Activated CD4-positive, alpha-beta T cell treated with anti-CD3 and anti-CD28 coated beads, Interleukin-2, Interleukin-4, amounts not matched to agents 100 ng/mL and 50 ng/mL, durations not matched to agents 16 hours and 8 hours (primary cell): ENCODE data around the gene LYPD3.
"Not testable (repeated sequence)": the region's sequence is repeated elsewhere in the genome, so short reads cannot be mapped to it uniquely, and the experiment has no call there.

Experiments
- DNase-seq: peaks from one replicate; pipeline ENCODE4 v3.0.0-alpha.2; 2020; ENCODE audit warnings: low spot score

Gene LYPD3

DNA sequence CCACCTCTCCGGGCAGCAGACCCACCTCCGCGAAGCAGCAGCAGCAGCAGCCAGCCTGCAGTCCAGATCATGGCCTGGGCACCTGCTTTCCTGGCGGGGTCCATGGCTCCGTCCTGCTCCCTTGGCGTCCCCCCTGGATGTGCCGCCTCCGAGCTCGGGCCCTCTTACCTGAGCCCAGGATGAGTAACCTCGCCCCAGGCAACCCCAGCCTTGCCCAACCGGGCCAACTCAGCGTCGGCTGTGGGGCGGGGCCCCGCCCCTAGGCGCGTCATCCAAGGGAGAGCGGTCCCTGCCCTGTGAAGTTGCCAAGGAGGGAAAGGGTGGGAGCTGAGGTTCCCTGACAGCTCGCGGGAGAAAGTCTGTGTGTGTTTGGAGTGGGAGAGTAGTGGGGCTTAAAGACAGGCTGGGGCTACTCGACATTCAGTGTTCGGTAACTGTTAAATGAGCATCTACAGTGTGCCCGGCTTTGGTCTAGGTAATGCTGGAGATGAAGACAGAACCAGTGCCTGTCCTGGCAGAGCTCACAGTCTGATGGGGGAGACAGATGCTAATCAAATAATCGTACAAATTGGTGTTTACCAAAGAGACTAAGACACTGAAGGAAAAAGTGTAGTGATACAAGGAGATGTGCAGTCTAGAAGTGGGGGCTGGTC is at the start of gene LYPD3:
LYPD3 (minus strand) TSS at position 141 of the 653 bp plus-strand sequence; CDS start at position 104, 37 bp downstream.
- no peak for DNase-seq

DNA sequence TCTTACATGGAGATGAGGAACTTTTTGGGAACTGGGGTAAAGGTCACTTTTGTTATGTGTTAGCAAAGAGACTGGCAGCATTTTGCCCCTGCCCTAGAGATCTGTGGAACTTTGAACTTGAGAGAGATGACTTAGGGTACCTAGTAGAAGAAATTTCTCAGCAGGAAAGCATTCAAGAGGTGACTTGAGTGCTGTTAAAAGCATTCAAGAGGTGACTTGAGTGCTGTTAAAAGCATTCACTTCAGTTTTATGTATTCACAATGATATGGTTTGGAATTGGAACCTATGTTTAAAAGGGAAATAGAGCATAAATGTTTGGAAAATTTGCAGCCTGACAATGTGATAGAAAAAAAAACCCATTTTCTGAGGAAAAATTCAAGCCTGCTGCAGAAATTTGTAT is 47.0 kb upstream of the LYPD3 start:
- not testable (repeated sequence) for DNase-seq

DNA sequence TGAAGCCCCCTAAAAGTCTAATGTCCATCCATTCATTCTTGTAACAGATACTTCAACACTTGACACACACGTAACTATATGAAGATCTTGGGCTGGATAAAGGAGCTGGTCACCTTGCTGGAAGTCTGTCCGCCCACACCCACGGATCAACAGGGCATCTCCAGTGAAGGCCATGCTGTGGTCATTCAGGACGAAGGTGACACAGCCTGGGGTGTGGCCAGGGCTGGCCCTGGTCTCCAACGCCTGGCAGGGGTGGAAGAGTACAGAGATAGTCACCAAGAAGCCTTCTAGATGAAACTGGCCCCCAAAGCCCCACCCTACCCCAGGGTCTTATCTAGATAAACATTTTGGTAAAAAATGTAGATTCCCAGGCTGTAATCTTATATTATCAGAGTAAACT is 45.9 kb upstream of the LYPD3 start:
- no peak for DNase-seq

DNA sequence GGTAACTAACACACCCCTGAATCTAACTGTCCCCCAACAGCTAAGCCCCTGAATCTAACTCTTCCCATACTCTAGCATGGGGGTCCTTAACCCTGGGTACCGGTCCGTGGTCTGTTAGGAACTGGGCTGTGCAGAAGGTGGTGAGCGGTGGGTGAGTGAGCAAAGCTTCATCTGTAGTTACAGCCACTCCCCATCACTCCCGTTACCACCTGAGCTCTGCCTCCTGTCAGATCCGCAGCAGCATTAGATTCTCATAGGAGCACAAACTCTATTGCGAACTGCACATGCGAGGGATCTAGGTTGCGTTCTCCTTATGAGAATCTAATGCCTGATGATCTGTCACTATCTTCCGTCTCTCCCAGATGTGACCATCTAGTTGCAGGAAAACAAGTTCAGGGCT is 45.3 kb upstream of the LYPD3 start:
- DNase-seq = no peak

DNA sequence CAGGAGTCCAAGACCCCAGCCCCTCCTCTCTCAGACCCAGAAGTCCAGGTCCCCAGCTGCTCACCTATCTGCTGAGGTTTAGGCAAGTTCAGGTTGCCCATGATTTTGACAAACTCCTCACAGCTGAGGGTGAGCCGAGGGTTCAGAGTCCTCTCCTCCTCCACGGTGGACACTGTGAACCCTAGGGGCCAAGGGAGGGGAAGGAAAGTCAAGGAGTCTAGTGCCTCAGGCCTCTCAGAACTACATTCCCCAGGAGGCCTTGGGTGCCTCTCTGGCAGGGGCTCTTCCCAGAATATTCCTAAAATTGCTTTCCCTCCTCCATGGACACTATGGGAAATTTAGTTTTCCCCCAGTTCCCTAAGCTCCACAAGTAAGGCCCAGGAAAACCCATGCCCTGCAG is 42.5 kb upstream of the LYPD3 start:
- no peak for DNase-seq

DNA sequence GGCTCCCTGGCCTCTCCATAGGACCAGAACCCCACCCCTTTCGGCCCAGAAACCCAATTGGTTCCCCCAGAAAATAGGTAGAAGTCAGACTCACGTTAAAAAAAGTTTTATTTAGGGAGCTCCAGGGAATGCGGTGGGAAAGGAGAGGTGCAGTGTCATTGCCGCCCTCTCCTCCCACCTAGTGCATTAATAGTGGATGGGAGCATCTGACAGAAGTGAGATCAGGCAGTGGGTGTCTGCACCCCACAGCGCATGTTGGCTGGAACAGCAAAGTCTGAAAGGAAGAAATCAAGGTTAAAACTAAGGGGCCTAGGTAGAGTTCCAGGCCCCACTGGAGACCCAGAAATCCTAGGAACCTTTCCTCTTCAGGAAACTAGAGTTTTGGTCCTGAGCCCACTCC is 41.2 kb upstream of the LYPD3 start:
- no peak for DNase-seq

DNA sequence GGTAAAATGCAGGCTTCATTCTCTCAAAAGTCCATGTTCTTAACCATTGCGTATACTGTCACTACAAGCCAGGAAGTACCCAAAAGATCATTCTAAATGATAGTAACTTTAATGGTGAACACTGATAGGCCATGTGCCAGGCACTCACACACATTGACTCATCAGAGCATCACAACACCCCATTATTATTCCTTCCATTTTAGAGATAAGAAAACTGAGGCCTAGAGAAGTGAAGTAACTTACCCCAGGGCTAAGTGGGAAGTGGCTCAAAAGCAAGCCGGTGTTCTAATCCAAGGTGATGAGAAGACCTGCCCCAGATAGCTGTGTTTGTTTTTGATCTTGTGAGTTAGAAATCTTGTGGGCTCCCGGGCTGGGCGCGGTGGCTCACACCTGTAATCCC is 40.5 kb upstream of the LYPD3 start:
- DNase-seq = no peak

DNA sequence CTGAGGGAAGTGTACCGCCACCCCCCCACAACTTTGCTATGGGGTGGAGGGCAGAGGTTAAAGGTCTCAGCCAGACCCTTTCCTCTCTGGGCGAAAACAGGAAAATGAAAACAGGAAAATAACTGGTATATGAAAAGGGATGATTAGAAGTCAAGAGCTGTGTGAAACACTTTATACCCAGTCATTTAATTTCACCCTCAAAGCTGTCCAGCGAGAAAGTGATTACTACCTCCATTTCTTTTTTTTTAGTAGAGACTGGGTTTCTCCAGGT is 39.7 kb upstream of the LYPD3 start:
- DNase-seq = no peak

DNA sequence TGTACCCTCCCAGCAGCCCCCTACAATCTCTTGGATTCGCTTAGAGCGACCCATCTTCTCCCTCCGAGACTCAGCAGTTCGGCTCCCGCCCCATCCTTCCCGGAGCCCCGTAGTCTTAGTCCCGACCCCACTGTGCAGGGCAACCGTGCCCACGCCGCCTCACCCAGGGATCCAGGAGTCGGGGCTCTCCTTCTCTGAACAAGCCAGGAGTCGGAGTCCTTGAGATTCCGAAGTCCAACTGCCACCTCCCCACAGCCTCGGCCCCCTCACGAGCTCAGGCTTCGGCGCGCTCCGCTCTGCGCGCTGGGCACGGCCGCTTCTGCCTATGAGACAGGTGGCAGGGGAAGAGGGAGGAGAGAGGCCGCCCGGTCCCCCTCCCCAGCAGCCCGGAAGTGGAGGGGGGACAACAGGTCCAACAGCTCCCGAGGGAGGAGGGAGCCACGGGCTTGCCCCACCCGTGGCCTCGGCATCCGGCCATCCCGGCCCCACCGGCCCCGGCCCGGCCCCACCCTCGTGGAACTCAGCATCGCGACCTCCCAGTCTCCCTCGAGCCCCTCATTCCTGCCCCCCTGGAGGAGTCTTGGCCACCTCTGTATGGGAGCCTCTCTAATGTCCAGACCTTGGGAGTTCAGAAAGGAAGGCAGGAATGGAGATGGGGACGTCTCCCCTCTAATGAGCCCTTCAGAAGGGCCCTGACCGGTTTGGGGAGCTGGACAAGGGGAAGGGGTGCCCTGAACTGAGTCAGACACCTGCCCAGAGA is 39.2 kb upstream of the LYPD3 start, which contains the start of gene PHLDB3:
PHLDB3 (minus strand) TSS at position 321 of the 760 bp plus-strand sequence. CDS start 628 bp downstream, outside the sequence.
- peak; percentile 31 for DNase-seq

DNA sequence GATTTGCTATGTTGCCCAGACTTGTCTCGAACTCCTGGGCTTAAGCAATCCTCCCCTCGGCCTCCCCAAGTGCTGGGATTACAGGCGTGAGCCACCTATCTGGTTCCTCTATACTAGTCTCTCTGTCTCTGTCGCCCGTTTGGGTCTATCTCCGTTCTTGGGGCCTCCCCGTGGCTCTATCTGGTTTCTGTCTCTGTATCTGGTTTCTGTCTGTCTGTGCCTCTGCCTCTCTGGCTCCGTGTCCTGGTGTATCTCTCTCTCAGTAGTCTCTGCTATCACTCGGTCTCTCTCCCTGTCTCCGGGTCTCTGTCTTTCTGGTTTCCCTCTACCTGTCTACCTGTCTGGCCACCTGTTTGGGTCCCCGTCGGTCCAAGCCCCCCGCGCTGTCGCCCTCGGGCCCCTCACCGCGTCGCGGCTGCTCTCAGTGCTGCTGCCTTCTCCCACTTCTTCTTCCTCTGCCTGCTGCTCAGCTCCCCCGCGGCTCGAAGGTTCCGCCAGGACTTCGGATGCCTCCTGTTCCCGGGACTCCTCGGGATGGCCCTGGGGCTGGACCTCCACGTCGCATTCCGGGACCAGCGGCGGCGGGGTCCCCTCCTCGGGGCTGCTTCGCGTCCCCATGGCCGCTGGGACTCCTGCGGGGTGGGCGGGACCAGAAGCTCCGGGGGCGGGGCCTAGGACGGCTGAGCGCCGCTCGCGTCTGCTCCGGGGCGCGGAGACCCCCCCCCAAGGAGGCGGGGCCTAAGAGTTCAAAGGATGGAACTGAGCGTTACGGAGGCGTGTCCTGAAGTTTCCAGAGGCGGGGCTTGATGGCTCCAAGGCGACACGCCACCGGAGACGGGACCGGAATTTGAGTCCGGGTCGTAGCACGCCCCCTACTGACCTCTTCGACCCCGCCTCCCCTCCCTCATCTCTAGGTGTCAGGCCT is 38.4 kb upstream of the LYPD3 start:
- DNase-seq = peak; percentile 98

DNA sequence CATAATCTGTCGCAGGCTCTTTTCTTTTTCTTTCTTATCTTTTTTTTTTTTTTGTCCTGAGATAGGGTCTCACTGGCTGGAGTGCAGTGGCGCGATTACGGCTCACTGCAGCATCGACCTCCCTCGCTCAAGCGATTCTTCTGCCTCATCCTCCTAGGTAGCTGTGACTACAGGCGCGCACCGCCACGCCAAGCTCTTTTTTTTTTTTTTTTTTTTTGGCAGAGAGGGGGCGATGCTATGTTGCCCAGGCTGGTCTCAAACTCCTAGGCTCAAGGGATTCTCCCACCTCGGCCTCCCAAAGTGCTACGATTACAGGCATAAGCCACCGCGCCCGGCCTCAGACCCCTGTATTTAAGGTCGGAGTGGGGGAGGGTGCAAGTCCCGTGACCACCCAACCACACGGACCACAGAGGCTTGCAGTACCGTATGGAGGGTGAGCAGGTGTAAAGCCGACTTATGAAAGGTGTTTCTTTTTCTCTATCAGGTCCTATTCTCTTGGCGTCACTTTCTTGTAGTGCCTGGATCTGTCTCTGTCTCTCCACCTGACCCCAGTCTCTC is 37.1 kb upstream of the LYPD3 start:
- DNase-seq = no peak

DNA sequence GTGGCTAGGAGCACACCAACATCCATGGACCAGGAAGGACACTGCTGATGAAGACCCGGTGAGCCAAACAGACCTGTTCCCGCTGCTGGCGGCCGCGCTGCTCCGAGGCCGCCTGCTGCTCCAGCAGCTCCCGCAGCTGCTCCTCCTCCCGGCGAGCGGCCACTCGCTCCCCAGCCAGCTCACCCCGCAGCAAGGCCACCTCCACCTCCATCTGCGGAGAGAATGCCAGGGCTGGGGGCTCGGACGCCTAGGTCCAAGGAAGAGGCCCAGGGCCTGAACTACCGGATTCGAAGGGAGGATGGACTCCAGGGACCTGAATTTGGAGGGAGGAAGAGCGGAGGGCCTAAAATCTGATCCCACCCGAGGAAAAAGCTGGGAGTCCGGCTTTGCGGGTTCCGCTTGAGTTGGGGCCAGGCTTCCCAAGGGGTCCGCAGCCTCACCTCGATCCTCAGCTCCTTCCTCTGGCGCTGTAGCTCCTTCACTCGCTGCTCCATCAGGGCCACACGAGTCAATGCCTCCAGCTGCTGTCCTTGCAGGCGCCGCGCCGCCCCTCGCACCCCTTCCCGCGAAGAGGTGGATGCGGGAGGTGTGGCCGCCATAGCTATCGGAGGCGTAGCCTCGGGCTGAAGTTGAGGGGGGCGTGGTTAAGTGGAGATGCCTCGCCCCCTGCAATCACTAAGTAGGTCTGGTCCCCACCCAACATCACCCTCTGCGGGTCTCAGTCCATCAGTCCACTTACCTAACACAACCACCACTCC is 36.4 kb upstream of the LYPD3 start:
- DNase-seq = no peak

DNA sequence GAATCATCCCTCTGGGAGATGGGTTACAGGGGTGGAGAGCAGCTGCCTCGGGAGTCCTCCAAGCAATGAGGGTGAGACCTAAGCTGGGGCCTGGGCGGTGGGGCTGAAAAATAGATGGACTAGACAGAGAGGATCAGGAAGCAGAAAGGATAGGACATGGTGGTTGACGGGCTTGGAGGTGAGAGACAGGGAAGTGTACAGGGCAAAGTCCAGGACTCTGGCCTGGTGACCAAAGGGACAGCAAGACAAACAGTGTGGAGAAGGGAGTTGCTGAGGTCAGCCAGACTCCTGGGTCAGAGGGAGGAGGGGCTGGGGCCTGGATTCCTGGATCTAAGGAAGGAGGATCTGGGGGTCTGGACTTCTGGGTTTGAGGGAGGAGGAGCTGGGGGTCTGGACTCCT is 33.6 kb upstream of the LYPD3 start:
- DNase-seq = no peak

DNA sequence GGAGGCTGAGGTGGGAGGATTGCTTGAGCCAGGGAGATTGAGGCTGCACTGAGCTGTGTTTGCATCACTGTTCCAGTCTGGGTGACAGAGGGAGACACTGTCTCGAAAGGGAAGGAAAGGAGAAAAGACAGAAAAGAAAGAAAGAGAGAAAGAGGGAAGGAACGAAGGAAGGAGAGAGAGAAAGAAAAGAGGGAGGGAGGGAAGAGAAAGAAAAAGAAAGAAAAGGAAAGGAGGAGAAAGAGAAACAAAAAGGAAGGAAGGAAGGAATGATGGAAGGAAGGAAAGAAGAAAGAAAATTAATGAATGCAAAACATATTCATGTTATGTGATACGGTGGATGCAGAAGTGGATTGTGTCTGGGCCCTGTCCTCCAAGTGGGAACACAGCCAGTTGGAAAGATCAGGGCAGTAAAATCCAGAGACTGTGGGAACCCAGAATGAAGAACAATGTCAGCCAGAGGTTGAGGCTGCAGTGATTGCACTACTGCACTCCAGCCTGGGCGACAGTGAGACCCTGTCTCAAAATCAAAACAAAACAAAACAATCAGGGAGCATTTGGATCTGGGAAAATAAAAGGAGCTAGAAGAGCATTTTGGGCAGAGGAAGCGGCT is 32.9 kb upstream of the LYPD3 start:
- no peak for DNase-seq

DNA sequence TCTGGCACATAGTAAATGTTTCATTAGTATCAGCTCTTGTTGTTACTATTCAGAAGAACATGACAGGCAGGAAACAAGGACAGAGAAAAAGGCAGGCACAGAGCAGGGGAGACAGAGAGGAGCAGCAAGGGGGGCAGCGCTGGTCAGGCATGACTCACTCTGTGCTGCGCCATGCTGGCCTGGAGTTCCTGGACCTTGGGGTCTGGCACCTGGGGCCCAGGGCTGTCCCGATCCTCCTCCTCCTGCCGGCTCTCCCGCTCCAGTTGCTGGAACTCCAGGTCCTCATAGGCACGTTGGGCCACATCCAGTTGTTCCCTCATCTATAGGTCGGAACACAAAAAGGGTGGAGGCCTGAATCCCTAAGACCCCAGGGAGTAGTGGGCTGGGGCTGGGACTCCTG is 31.6 kb upstream of the LYPD3 start:
- DNase-seq = no peak

DNA sequence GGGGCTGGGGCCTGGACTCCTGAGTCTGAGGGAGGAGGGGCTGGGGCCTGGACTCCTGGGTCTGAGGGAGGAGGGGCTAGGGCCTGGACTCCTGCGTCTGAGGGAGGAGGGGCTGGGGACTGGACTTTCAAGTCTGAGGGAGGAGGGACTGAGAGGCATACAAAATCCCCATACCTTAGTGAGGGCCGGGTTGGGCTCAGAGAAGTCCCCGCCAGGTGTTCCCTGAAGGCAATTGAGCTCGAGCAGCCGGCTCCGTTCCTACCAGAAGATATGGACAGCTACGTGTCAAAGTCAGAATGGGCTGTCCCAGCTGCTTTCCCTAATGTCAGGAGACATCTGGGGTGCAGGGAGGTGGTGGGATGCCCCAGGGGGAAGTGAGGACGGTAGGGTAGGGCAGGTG is 29.7 kb upstream of the LYPD3 start:
- DNase-seq = no peak

DNA sequence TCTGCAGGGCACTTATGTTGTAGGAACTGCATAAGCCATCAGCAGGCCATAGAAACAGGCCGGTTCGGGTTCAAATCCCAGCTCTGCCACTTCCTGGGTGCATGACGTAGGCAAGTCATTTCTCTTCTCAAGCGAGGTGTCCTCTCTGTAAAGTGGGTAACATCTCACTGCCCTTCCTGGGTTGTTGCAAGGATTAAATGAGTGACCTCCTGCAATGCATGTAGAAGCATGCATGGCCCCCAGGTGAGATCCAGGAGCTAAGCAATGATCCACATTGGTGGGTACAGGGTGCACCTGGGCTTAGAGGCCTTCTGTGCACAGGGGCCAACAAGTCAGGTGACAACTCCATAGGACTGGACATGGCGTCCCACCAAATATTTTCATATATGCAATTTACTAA is 25.4 kb upstream of the LYPD3 start:
- no peak for DNase-seq

DNA sequence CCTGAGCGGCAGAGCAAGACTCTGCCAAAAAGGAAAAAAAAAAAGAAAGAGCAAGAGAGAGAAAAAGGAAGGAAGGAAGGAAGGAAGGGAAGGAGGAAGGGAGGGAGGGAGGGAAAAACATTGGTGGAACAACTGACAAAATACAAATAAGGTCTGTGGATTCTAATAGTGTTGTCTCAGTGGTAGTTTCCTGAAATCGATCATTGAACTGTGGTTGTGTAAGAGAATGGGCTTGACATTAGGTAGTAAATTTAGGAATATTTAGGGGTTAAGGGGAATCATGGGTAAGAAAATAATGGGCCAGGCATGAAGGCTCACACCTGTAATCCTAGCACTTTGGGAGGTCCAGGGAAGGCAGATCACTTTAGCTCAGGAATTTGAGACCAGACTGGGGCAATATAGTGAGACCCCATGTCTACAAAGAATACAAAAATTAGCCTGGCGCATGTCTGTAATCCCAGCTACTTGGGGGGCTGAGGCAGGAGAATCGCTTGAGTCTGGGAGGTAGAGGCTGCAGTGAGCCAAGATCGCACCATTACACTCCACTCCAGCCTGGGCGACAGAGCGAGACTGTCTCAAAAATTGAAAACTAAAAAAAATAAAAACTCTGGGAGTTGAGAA is 24.7 kb upstream of the LYPD3 start:
- DNase-seq = no peak

DNA sequence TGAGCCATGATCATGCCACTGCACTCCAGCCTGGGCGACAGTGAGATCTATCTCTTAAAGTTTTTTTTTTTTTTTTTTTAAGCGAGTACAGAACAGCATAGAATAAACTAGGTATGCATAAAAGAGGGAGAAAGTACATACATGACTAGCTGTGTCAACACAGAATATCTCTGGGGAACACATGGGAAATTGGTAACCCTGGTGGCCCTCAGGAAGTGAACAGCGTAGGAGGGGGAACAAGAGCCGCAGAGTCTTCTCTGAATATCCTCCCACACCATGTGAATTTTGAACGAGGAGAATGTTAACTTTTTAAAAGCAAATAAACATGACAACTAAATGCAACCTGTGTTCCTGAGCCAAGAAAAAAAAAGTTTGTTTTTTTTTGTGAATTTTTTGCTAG is 23.9 kb upstream of the LYPD3 start:
- DNase-seq = no peak

DNA sequence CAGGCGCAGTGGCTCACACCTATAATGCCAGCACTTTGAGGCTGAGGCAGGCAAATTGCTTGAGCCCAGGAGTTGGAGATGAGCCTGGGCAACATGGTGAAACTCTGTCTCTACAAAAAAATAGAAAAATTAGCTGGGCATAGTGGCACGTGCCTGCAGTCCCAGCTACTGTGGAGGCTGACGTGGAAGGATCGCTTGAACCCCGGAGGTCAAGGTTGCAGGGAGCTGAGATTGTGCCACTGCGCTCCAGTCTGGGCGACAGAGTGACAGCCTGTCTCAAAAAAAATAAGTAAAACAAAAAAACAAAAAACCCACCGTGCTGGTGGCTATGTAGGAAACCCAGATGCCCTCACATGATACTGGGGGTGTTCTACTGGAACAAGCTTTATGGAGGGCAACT is 22.8 kb upstream of the LYPD3 start:
- no peak for DNase-seq

DNA sequence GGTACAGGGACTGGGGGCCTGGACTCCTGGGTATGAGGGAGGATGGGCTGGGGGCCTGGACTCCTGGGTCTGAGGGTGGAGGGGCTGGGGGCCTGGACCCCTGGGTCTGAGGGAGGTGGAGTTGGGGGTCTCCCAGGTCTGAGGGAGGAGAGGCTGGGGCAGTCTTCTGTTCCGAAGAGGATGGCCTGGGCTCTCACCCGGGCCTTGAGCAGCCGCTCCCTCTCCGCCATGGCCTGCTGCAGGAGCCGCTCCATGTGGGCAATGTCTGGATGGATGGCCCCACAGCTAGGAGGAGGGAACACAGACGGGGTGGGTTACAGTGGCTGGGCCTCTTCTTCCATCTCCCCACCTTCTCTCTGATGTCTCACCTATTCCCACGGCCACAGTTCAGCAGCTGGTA is 21.0 kb upstream of the LYPD3 start:
- DNase-seq = no peak
